Hematopoietic multipotent progenitor cell treated with erythropoietin and hydrocortisone succinate and interleukin-3 and kit ligand, for 8 days (in vitro differentiated cells): ENCODE measurements around the gene PIH1D1.
"Not testable (repeated sequence)": the region's sequence is repeated elsewhere in the genome, so short reads cannot be mapped to it uniquely, and the experiment has no call there.

Experiments used
- DNase-seq: peaks from one replicate; pipeline ENCODE4 v3.0.0-alpha.2; 2015

Gene PIH1D1

GRCh38 chr19:49453013-49453756, 1.6 kb upstream of the PIH1D1 start, which contains the start of gene ALDH16A1:
Gene ALDH16A1 (plus strand): TSS chr19:49453225. CDS start chr19:49453332, 107 bp downstream.
- DNase-seq, result peak; percentile 98

- no peak for DNase-seq
These were observed 1.2 kb downstream of the PIH1D1 start for GRCh38 chr19:49450405-49450804.

GRCh38 chr19:49448432-49448786, 3.2 kb downstream of the PIH1D1 start:
- DNase-seq, result no peak

DNA sequence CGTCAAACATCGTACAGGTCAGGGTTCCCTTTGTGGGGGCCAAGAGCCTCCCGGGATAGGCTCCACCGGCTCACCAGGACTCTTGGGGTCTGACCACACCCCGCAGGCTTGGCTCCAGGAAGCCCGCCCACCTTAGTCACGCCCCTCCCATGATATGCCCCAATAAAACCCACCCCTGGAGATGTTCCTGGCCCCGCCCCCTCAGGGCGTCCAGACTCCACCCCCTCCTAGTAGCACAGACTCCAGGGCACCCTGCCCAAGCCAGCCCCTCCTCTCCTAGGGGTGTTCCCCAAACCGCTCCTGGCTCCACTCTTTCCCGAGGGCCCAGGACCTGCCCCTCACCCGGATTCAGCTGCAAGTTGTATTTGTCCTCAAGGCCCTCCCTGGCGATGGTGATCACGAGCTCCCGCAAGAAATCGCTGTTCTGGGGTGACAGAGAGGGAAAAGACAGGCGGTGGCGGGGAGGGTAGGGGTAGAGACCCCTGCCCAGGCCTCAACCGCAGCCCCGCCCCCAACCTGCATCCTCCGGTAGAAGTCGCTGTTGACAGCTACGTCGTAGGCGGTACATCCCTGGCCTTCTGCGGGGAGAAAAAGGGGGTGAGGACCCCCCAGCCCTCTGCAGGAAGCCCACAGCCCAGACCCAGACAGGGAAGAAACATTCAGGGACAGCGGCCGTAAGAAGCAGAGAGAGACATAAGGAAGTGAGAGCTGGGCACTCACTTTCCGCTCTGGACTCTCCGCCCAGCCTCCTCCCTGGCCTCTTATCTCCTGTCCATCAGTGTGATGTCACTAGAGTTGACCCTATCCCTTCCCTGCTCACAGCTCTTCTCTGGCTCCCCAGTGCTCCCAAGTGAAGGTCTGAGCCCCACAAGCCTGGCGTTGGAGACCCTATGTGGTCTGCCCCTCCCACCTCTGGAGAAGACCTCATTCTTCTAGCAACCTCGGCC, 3.9 kb downstream of the PIH1D1 start:
- DNase-seq, result peak; percentile 80

GRCh38 chr19:49445997-49446396, 5.6 kb downstream of the PIH1D1 start:
- no peak for DNase-seq

DNA sequence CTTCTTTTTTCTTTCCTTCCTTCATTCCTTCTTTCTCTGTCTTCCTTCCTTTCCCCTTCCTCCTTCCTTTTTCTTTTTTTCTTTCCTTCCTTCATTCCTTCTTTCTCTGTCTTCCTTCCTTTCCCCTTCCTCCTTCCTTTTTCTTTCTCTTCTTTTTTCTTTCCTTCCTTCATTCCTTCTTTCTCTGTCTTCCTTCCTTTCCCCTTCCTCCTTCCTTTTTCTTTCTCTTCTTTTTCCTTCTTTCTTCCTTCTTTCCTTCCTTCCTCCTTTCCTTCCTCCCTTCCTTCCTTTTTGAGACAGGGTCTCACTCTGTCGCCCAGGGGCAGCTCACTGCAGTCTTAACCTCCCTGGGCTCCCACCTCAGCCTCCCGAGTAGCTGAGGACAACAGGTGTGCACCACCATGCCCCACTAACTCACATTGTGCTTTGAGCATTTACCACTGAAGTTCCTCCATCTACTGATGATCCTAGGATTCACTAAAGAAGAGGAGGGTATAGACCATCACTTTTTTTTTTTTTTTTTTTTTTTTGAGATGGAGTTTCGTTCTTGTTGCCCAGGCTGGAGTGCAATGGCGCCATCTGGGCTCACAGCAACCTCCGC, 7.4 kb downstream of the PIH1D1 start:
- not testable (repeated sequence) for DNase-seq

DNA sequence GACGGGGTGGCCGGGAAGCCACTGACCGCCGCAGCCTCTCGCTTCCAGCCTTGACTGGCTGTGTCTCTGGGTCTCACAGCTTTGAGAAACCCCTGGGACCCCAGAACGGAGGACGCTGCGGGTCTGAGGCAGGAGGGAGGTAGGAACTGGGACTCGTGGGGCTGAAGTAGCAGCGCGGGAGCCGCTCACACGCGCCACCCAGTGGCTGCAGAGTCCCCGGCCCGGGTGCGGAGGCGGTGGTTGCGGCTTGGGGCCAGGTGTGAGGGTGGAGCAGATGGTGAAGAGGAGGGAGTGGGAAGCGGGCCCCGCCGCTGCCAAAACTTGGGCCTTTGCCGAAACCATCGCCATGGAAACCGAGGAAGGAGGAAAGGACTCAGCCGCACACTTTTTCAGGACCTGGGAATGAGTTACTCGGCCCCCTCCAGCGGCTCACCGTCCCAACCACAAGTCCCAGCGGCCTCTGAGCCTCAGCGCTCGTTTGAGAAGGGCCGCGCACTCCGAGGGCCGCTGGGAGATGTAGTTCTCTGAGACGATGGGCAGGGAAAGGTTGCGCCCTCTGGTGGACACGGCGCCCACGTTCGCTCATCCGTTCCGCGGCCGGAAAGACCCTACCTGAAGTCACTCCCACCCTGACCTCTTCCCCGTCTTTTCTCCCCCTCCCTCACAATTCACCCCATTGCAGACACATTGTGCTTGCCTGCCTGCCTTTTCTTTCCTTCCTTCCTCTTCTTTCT, 8.1 kb downstream of the PIH1D1 start:
- peak; percentile 95 for DNase-seq

DNA sequence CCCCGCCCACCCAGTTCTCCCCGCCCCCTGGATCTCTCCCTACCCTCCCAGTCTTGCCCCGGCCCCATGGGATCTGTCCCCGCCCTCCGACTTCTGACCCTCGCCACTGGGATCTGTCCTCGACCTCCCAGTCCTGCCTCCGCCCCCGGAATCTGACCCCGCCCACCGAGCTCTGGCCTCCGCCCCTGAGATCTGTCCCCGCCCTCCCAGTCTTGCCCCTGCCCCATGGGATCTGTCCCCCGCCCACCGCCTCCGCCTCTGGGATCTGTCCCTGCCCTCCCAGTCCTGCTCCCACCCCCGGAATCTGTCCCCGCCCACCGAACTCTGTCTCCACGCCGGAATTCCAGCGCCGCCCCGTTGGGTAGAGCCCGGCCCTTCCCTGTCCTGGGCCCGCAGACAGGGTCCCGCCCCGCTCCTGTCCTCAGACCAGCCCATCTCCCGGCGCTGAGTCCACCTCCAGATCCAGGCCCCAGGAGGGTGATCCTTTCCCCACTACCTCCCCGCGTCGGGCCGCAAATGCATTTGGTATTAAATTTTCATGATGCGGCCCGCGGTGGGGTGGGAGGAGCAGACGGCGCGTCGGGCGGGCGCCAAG, 8.7 kb downstream of the PIH1D1 start:
- DNase-seq, result peak; percentile 66

DNA sequence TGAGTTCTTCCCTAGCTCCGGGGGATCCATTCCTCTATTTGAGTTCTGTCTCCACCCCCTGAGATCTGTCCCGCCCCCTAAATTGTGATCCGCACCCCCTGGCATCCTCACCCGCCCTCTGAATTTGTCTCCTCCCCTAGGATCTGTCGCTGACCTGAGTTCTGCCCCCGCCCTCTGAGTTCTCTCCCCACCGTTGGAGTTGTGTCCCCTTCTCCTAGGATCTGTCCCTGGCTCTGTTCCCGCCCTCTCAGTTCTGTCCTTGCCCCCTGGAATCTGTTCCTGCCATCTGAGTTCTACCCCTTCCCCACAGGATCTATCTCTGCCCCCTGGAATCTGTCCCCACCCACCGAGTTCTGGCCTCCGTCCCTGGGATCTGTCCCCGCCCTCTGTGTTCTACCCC, 9.3 kb downstream of the PIH1D1 start:
- DNase-seq, result peak; percentile 16

DNA sequence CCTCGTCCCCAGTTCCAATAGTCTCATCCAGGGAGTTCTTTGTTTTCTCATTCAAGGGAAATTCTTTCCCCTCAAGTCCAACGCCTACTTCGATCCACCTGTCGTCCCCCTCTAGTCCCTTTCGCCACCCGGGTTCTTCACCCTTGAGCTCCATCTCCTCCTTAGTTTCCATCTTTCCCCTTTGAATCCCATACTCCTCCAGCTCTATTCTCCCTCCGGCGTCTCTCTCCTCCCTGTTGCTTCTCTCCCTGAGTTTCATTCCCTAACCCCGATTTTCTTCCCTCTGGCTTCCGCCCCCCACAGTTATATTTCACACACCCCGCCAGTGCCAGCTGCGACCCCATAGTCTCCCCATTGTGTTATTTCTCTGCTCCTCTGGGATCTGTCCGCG, 9.7 kb downstream of the PIH1D1 start:
- no peak for DNase-seq

DNA sequence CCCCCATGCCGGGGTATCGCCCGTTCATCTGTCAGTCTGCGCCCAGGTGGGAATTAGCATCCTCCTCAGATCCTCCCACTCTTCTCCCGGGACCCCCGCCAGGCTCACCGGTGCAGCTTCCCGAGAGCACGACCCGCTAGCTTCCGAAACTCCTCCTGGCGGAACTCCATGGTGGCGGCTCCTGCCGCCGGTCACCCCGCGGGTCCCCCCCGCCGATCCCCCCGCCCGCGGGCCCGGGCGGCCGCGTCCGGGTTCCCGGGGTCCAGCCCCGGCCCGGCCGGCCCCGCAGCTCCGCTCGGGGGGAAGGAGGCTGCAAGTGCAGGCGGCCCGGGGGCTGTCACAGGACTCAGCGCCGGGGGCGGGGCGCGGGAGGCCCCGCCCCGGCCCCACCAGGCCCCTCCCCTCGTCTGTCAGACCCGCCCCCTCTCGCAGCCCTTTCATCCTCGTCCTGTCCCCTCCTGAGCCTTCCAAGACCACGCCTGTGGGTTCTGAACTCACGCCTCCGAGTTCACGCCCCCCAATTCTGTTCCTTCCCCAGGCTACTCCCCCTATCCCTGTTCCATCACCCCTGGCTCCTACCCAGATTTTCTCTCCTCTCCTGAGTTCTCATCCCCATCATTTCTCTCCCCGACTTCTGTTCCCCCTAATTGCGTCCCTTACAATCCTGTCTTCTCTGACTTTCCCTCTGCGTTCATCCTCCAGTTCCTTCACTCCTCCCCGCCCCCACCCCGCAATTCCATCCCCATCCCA, 10.2 kb downstream of the PIH1D1 start, which contains the start of gene SLC17A7:
Gene SLC17A7 (minus strand): TSS at position 318 of the 750 bp plus-strand sequence. CDS start 148 bp downstream, at position 170.
- DNase-seq, result peak; percentile 22

DNA sequence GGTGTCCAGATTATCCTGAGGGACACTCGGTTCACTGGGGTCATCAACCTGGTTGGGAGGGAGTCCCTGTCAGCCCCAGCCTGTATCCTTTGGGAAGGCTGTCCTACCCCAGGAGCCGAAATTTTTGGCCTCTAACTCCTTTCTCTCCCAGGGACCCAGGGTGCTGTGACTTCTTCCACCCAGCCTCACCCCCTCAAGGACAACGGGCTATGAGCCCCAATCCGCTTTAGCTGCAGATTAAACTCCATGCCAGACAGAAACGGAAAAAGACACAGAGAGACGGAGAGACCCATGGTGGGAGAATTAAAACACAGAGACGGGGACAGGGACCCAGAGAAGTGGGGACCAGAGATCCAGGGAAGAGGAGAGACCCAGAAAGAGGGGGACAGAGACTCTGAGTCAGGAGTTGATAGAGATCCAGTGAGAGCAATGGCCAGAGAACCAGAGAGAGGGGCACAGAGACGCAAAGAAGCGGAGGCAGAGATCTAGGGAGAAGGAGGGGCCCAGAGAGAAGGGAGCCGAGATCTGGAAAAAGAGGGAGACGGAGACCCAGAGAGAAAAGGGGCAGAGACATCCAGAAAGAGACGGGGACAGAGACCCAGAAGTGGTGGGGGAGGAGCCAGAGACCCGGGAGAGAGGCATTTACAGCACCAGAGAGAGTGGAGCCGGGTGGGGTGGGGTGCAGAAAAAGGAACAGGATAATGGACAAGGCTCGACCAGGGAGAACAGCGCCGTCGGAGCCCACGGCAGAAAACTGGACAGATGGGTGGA, 11.0 kb downstream of the PIH1D1 start:
- no peak for DNase-seq

DNA sequence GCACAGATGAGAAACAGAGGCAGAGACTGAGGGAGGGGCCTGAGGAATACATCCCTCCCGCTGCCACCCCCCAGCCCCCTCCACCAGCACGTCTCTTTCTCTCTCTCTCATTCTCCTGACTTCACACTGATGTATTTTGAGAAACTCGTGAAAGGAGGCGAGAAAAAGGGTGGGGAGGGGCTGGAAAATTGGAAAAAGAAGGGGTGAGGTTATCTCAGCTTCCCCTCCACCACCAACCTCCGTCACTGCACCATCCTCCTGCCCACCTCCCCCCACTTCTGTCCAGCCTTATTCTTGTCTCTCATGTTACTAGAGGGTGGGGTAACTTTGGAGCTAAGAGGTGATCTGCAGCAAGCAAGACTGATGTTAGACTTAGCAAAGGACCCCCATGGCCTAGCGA, 11.8 kb downstream of the PIH1D1 start:
- DNase-seq, result no peak

DNA sequence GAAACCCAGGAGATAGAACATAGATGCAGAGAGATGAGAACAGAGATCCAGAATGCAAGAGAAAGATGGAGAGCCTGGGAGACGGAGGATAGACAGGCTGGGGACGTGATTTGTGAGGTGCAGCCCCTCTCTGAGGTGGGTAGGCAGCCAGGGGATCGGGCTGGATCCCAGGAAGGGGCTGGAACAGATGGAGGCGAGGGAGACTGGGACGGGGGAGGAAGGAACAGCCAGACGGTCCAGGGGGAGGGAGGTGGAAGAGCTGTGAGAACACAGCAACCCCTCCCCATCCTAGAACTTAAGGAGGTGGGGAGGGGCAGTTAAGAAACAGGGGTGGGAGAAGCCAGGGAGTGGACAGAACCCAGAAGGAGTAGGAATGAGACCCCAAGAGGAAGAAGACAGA, 13.4 kb downstream of the PIH1D1 start:
- DNase-seq, result no peak

GRCh38 chr19:49437231-49437630, 14.4 kb downstream of the PIH1D1 start:
- DNase-seq, result no peak

GRCh38 chr19:49436381-49437017, 15.1 kb downstream of the PIH1D1 start:
- DNase-seq, result peak; percentile 48

- DNase-seq, result no peak
These were observed 15.9 kb downstream of the PIH1D1 start for GRCh38 chr19:49435670-49436069.

- DNase-seq, result peak; percentile 18
These were observed 16.6 kb downstream of the PIH1D1 start for GRCh38 chr19:49434907-49435583.

- no peak for DNase-seq
These were observed 18.2 kb downstream of the PIH1D1 start for GRCh38 chr19:49433240-49433901.
